Middle frontal gyrus (tissue), 1 donor: ENCODE measurements around the gene FNDC3B.
"Not testable (repeated sequence)": the region's sequence is repeated elsewhere in the genome, so short reads cannot be mapped to it uniquely, and the experiment has no call there.

Source experiments
- DNase-seq: peaks from one replicate; pipeline ENCODE4 v3.0.0-alpha.2; 2015; ENCODE audit warnings: low spot score; ENCODE audit errors: extremely low spot score

The FNDC3B gene

GRCh38 chr3:172031996-172032395, 7.4 kb upstream of the FNDC3B start:
- DNase-seq = no peak

- no peak for DNase-seq
These were observed 6.0 kb upstream of the FNDC3B start for GRCh38 chr3:172033396-172033795.

GRCh38 chr3:172034786-172035685, 4.3 kb upstream of the FNDC3B start:
- no peak for DNase-seq

- DNase-seq = no peak
These were observed 2.7 kb upstream of the FNDC3B start for GRCh38 chr3:172036541-172037215.

GRCh38 chr3:172038798-172039435, 461 bp upstream of the FNDC3B start:
- no peak for DNase-seq

GRCh38 chr3:172040078-172040980, 951 bp downstream of the FNDC3B start:
- DNase-seq = no peak

GRCh38 chr3:172040981-172041963, 1.9 kb downstream of the FNDC3B start:
- no peak for DNase-seq

GRCh38 chr3:172042136-172042662, 2.8 kb downstream of the FNDC3B start:
- DNase-seq = no peak

GRCh38 chr3:172042663-172043179, 3.3 kb downstream of the FNDC3B start:
- DNase-seq = not testable (repeated sequence)

- DNase-seq = no peak
These were observed 3.9 kb downstream of the FNDC3B start for GRCh38 chr3:172043233-172043632.

- DNase-seq = no peak
These were observed 4.4 kb downstream of the FNDC3B start for GRCh38 chr3:172043766-172044165.

GRCh38 chr3:172044833-172045585, 5.6 kb downstream of the FNDC3B start:
- DNase-seq = no peak

GRCh38 chr3:172046268-172046915, 7.0 kb downstream of the FNDC3B start:
- no peak for DNase-seq

- DNase-seq = no peak
These were observed 8.3 kb downstream of the FNDC3B start for GRCh38 chr3:172047567-172048115.

GRCh38 chr3:172048599-172048998, 9.2 kb downstream of the FNDC3B start:
- DNase-seq = no peak

GRCh38 chr3:172051310-172051956, 12.1 kb downstream of the FNDC3B start:
- DNase-seq = no peak

- DNase-seq = no peak
These were observed 12.6 kb downstream of the FNDC3B start for GRCh38 chr3:172051957-172052354.
